HG03439 (cell line): Measurements from ENCODE around the gene ROR2.

Source experiments
- ATAC-seq: cut with Tn5 transposase; IDR thresholded peaks from one replicate; pipeline ENCODE4 v1.9.1; 2021; ENCODE audit warnings: mild to moderate bottlenecking, moderate library complexity; ENCODE audit not compliant: unreplicated experiment

ROR2 gene

DNA sequence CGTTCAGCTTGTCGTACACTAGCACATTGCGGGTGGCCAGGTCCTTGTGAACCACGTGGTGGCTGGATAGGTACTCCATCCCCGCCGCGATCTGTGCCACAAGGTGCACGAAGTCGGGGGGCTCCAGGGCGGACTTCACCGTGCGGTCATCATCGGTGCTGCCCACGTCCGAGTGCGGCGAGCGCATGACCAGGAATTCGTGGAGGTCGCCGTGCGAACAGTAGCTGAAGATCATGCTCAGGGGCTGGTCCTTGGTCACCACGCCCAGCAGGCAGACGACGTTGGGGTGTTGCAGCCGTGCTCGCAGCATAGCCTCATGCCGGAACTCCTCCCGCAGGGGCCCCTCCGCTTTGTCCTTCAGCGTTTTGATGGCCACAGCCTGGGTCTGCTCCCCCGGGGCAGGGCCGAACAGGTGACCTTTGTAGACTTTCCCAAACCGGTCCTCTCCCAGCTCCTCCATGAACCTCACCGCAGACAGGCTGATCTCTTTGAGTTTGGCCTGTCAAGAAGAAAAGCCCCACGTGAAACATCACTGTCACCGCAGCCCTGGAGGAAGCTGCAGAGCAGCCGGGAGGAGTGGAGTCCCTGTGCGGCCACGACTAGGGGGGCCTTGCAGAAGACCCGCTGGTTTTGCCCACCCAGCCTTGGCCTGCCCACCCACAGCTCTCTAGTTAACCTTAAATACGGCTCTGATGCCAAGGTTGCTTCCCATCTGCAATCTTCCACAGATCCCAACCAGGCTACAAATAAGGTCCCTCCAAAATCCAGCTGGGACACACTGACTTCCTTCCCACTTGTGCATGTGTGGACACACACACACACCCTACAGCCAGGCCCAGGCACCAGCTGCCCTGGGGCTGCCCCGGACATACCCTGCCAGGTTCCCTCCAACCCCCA is 225.2 kb downstream of the ROR2 start:
- no peak for ATAC-seq

DNA sequence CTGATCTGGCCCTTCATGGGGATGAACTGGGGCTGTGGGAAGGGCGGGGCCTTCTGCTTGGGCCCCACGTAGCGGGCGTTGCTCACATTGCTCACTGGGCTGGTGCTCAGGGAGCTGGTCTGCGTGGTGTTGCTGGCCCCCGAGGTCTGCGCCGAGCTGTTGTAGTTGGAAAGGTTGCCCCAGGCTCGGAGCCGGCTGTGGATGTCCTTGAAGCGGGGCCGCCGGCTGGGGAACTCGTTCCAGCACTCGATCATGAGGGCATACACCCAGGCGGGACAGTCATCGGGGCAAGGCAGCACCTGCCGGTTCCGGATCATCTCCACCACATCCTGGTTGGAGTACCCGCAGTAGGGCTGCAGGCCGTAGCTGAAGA is 226.0 kb downstream of the ROR2 start:
- no peak for ATAC-seq

- no peak for ATAC-seq
Measured at GRCh38 chr9:91723420-91724067, 226.5 kb downstream of the ROR2 start.

DNA sequence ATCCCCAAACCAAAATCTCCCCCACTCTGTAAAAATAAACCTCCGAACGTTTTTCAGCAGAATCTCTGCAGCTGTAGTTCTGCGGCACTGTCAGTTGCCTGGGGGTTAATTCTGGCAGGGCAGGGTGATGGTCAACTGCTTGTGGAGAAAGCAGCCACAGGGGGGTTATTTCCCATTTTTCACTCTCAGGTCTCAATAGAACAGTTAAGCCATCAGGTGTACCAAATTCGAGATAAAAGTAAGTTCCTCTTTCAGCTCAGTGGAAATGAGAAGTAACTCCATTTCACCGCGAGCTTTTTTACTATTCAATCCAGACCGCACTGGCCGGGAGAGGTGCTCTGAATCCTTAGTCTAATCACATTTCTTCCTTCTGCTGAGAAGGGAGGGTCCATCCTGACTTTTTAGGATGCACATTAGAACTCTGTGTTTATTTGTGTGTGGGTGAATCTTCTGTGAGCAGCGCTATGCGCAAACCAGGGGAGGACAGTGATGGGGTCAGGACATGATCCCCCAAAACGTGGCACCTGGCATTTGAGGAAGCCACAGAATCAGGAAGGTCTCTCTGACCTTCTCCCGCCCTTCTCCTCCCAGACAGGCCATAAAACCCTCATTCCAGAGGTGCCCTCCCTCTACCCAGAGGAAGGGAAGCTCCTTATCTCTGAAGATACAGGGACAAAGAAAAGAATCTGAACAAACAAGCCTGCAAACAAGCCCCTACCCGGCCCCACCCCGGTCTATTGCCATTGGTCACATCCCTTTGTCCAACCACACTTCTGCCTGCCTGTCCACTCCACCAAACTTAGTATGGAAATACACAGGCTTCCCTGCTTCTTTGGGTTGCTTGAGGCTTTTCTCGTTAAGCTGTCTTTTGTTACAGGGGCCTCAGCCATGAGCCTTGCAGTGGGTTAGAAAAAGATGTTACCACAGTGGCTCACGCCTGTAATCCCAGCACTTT is 229.0 kb downstream of the ROR2 start:
- ATAC-seq, result peak; percentile 49

DNA sequence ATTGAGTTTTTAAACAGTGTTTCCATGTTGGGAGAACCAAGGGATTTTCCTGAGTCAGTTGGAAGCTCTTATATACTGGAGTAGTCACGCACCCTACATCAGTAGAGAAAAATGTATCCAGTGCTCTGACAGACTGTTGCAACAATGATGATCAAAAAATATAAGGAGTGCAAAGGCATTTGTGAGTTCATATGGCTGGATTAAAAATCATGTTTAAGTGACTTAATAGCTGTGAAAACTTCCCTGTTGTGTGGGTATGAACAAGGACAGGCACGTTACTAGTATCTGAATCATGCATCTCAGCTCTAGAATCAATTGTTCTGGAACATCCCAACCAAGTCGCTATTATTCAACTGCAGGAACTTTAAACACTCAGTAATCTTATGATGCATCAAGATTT is 229.7 kb downstream of the ROR2 start:
- no peak for ATAC-seq

GRCh38 chr9:91718071-91718470 is 232.0 kb downstream of the ROR2 start:
- ATAC-seq, result no peak

DNA sequence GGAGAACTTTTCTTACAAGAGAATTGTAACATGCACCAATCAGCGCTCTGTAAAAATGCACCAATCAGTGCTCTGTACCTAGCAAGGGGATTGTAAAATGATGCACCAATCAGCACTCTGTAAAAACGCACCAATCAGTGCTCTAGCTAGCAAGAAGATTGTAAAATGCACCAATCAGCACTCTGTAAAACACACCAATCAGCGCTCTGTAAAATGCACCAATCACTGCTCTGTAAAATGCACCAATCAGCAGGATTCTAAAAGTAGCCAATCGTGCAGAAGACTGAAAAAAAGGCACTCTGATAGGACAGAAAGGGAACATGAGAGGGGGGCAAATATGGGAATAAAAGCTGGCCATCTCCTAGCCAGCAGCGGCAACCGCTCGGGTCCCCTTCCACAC is 233.2 kb downstream of the ROR2 start:
- ATAC-seq, result no peak

GRCh38 chr9:91716239-91716638 is 233.8 kb downstream of the ROR2 start:
- ATAC-seq, result no peak

- ATAC-seq, result no peak
Measured at GRCh38 chr9:91714874-91715615, 235.0 kb downstream of the ROR2 start.

DNA sequence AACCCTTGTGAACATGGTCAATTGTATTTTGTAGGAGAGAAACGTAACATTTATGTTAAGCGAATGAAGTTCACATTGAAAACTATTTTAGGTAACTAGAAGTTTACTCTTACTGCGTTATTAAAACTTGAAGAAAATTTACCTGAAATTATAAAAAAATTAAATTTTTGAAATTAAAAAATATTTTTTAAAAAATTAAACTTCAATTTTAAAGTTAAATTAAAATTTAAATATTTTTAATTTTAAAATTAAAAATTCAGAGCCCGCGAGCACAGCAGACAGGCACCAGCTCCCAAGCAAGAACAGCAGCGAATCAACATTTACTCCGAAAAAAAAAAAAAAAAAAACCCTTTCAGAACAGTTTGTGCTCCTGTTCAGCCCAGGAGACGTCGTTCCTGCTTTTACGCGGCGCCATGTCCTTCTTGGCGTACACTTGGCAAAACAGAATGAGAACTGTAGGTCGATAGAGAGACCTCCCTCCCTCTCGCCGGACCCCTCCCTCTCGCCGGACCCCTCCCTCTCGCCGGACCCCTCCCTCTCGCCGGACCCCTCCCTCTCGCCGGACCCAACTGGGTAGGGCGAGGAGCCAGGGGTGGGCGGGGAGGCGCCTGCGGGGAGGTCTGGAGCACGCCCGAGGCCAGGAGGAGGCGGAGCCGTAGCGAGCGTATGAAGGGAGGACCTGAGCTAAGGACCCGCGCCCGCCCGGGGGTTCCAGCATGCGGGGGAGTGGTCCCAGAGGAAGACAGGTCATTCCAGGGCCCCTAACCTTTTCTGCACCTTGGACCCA is 235.8 kb downstream of the ROR2 start:
- no peak for ATAC-seq

DNA sequence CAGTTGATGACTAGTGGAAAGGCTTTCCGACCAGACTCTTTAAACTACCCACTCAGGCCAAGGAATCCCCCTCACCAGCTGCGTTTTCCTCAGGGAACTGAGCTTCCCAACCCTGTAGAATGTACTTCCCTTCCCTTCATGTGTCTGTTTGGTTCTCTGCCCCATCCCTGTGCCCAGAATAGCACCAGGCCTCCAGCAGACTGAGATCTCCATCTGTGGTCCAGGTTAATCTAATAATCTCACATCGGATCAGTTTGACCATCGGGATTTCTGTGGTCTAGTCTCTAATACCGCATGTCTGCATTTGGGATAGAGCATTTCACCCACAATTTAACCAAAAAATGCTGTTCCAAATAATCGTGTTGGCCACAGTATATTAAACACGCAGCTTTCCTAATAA is 237.2 kb downstream of the ROR2 start:
- no peak for ATAC-seq

- peak; percentile 80 for ATAC-seq
Measured at GRCh38 chr9:91711755-91712601, 238.1 kb downstream of the ROR2 start.

- ATAC-seq, result no peak
Measured at GRCh38 chr9:91710158-91710557, 239.9 kb downstream of the ROR2 start.

- no peak for ATAC-seq
Measured at GRCh38 chr9:91705386-91705785, 244.6 kb downstream of the ROR2 start.

DNA sequence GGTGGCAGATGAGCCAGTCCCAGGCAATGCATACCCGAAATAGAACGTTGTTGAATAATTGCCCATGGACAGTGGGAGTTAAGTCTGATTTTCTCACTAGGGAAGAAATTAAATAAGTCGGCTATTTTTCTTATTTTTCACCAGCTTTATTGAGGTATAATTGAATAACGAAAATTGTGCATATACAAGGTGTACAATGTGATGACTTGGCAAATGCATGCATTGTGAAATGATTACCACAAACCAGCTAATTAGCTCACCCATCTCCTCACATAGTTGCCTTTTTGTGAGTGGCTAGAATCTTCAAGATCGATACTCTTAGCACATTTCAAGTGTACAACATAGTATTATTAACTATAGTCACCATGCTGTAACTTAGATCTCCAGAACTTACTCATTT is 249.6 kb downstream of the ROR2 start:
- no peak for ATAC-seq

- ATAC-seq, result no peak
Measured at GRCh38 chr9:91698266-91698665, 251.8 kb downstream of the ROR2 start.

- no peak for ATAC-seq
Measured at GRCh38 chr9:91697201-91697600, 252.8 kb downstream of the ROR2 start.

DNA sequence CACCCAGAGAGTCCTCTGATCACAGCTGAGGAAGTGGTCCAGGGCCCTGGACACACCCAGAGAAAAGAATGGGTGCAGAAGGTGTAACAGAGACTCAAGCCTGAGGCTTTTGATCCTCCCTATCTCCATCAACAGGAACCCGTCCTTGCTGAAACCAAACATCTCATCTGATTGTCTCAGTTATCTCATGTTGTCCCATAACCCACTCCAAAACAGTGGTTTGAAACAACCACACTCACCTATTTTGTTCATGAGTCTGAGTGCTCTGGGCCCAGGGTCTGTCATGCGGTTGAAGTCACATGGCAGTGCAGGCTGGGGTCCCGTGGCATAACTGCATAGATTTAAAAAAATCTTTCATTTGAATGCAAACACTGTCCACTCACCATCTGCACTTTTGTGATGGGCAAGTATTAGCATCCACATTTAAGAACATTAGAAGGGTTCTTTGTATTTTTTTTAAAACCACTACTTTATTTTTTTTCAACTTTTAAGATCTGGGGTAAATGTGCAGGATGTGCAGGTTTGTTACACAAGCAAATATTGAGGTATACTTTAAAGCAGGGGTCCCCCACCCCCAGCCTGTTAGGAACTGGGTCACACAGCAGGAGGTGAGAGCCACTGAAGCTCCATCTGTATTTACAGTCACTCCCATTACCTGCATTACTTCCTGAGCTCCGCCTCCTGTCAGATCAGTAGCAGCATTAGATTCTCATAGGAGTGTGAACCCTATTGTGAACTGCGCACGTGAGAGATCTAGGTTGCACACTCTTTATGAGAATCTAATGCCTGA is 255.8 kb downstream of the ROR2 start:
- no peak for ATAC-seq
